ENCODE measurements around the gene IQGAP3.
A peak's percentile ranks its signal among the peaks of the same experiment; 100 is the strongest.

The IQGAP3 gene

DNA sequence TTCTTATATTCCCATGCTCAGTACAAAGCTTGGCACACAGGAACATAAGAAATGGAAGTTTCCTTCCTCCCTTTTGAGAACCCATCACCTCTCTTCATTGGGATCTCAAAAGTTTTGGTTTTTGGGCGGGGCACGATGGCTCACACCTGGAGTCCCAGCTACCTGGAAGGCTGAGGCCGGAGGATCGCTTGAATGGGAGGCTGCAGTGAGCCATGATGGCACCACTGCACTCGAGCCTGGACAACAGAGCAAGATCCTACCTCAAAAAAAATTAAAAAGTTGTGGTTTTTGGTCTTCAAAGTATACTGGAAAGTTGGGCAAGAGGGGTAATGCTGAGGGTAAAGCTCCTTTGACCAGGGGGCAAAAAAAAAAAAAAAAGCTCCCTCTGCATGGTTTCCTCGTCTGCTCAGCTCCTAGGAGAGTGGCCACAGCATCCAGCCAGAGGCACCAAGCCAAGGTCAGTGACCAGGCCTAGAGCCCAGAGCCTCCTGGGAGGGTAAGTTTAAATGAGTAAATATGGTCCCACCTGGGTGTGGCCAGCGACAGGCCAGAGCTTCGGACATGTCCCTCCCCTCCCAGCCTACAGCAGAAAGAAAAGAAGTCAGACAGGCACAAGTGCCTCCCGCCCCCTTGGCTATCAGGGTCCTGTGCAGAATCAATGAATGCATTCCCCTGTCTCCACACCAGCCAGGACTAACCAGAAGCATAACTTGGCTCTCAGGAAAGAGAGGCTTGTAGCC, 76.8 kb downstream of the IQGAP3 start:
- peaks cover 61% of the 10 kb centered on the region for H3K4me1 ChIP-seq (ENCODE audit: control insufficient read depth, insufficient read depth, low read length, poor library complexity, severe bottlenecking)
- 93 to 98% methylated on average over 5 to 8 of the region's 9 CpGs for WGBS, 2 experiments (ENCODE audit: insufficient coverage in 2 of 2)
- no peak overlapping the region for H3K27ac ChIP-seq (ENCODE audit: low read depth, low read length, severe bottlenecking)

DNA sequence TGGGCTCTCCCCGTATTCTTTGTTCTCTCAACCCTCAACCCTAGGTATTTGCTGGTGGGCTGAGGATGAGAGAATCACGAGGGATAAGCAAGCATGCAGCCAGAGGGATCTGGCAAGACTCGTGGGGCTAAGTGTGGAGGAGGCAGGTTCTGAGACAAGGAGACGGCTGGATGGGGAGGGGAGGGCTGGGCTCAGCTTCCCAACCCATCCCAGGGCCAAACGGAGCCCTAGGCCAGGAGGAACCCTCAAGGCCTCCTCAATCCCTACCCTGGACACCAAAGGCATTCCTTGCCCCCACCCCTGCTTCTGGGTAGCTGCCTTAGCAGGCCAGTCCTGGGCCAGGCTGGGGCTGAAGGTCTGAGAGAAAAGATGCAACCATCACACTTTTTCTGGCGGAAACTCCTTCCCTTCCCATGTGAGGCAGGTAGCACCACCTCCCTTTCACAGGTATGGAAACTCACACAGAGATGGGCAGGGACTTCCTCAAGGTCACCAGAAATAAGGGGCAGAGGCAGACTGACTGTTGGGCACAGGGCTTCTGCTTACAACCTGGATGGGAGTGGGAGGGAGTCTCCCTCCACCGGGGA, 78.0 kb downstream of the IQGAP3 start:
- 70 to 79% methylated on average over 3 to 6 of the region's 7 CpGs for WGBS, 2 experiments (ENCODE audit: insufficient coverage in 2 of 2)
- Histone ChIP-seq H3K4me3 (ENCODE audit: extremely low read depth, insufficient read depth, low read length, poor library complexity, severe bottlenecking) (no peak overlapping the region), H3K27ac (ENCODE audit: low read depth, low read length, severe bottlenecking) (no peak overlapping the region), H3K9me3 (ENCODE audit: control insufficient read depth, low read length) (no peaks in the 10 kb centered on the region), H3K36me3 (ENCODE audit: control insufficient read depth, insufficient read depth, low read length) (peaks cover 22% of the 10 kb centered on the region), H3K4me1 (ENCODE audit: control insufficient read depth, insufficient read depth, low read length, poor library complexity, severe bottlenecking) (peaks cover 72% of the 10 kb centered on the region)

More for the DNA sequence above, 76.8 kb downstream of the IQGAP3 start:
- H3K4me3 ChIP-seq (ENCODE audit: extremely low read depth, insufficient read depth, low read length, poor library complexity, severe bottlenecking): no peak overlapping the region
- H3K36me3 ChIP-seq (ENCODE audit: control insufficient read depth, insufficient read depth, low read length): peaks cover 22% of the 10 kb centered on the region
- H3K9me3 ChIP-seq (ENCODE audit: control insufficient read depth, low read length): no peaks in the 10 kb centered on the region

DNA sequence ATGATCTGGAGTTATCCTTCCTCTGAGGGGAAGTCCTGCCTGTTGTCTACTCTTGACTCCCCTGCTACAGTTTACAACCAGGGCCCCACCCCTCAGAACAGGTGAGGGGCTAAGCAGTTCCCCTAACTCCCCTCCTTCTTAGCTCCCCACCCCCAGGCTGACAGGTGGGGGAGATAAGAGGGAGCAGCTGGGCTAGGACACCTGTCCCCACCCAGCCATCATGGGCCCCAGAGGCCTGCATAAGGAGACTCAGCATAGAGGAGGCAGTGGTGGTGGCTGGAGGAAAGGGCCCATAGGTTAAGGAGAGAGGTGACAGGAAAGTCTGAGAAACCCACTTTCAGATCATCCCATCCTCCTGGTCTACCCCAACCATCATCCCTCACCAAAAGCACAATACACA, 78.6 kb downstream of the IQGAP3 start:
- peaks cover 77% of the 10 kb centered on the region for H3K4me1 ChIP-seq (ENCODE audit: control insufficient read depth, insufficient read depth, low read length, poor library complexity, severe bottlenecking)
- H3K9me3 ChIP-seq (ENCODE audit: control insufficient read depth, low read length): no peaks in the 10 kb centered on the region
- peaks cover 23% of the 10 kb centered on the region for H3K36me3 ChIP-seq (ENCODE audit: control insufficient read depth, insufficient read depth, low read length)
- H3K27ac ChIP-seq (ENCODE audit: low read depth, low read length, severe bottlenecking): no peak overlapping the region
- H3K4me3 ChIP-seq (ENCODE audit: extremely low read depth, insufficient read depth, low read length, poor library complexity, severe bottlenecking): no peak overlapping the region

DNA sequence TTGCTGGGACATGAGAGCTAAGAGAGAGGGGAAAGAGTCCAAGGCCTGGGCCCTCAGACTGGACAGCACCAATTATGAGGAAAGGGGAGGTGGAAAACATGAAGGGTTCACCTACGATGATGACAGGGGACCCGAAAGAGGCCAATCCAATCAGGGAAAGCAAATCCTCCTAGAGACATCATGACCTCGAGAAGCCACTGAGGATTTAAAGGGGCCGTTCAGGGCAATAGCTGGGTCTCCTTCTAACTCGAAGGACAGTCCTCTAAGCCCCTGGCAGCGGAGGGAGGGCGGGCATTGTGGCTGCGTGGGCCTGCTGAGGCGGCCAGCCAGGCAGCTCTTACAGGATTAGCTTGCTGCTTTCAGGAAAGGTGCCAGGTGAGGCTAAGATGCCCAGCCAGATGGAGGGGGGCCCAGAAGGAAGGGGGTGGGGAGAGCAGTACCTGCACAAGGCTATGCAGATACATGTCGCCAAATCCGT, 79.2 kb downstream of the IQGAP3 start:
- peak overlapping the region; percentile 13 for H3K27ac ChIP-seq (ENCODE audit: low read depth, low read length, severe bottlenecking)
- H3K4me3 ChIP-seq (ENCODE audit: extremely low read depth, insufficient read depth, low read length, poor library complexity, severe bottlenecking): no peak overlapping the region
- peaks cover 80% of the 10 kb centered on the region for H3K4me1 ChIP-seq (ENCODE audit: control insufficient read depth, insufficient read depth, low read length, poor library complexity, severe bottlenecking)
- 76 to 84% methylated on average over 9 to 11 of the region's 11 CpGs for WGBS, 2 experiments (ENCODE audit: insufficient coverage in 2 of 2)
- H3K9me3 ChIP-seq (ENCODE audit: control insufficient read depth, low read length): no peaks in the 10 kb centered on the region
- H3K36me3 ChIP-seq (ENCODE audit: control insufficient read depth, insufficient read depth, low read length): peaks cover 28% of the 10 kb centered on the region

DNA sequence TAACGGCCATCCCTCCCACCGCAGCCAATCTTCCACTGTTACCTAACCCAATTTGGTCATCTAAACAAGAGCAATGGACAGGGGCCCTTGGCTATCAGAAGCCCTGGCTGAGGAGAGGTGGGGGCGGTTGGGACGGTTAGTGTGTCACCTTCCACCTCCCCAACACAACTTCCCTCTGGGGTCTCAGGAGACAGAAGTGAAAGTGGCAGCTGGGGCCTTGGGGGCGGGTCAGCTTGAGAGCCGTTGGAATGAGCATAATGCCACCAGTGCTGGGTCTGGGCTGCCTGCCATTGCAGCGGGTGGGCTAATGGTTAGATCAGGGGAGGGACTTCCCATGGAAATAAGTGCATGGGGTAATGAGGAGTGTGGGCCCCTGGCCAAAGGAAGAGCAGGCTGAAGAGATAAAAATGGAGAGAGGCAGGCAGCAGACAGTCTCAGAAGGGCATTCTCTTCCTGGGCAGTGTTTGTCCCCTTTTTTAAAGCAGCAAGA, 79.7 kb downstream of the IQGAP3 start:
- WGBS, 2 experiments (ENCODE audit: insufficient coverage in 2 of 2): 57 to 76% methylated on average over 1 to 2 of the region's 7 CpGs
- Histone ChIP-seq H3K4me3 (ENCODE audit: extremely low read depth, insufficient read depth, low read length, poor library complexity, severe bottlenecking) (no peak overlapping the region), H3K36me3 (ENCODE audit: control insufficient read depth, insufficient read depth, low read length) (peaks cover 32% of the 10 kb centered on the region), H3K4me1 (ENCODE audit: control insufficient read depth, insufficient read depth, low read length, poor library complexity, severe bottlenecking) (peaks cover 76% of the 10 kb centered on the region), H3K9me3 (ENCODE audit: control insufficient read depth, low read length) (no peaks in the 10 kb centered on the region), H3K27ac (ENCODE audit: low read depth, low read length, severe bottlenecking) (peak overlapping the region; percentile 13)

DNA sequence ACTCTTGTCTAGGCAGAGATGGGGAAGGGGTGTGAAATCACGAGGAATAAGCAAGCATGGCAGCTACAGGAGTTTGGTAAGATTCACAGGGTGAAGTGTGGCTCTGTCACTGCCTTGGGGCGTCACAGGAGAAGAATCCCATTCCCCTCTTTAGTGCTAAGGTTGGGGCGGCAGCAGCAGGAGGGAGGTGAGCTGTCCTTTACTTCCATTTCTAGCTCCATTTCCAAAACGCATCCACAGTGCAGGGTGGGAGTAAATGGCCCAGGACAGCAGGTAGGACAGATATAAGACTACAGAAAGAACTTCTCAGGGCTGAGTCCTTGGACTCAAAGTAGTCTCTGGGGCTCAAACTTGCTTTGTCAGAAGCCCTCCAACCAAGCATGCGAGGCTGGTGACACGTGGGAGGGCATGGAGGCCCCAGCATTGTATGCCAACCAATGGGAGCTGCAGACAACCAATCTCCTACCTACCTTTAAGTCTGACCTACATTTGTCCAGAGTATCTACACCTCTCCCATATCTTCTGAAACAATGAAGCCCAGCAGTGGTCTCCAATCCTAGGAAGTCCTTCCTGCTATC, 80.3 kb downstream of the IQGAP3 start:
- Histone ChIP-seq H3K9me3 (ENCODE audit: control insufficient read depth, low read length) (no peaks in the 10 kb centered on the region), H3K27ac (ENCODE audit: low read depth, low read length, severe bottlenecking) (no peak overlapping the region), H3K36me3 (ENCODE audit: control insufficient read depth, insufficient read depth, low read length) (peaks cover 32% of the 10 kb centered on the region), H3K4me1 (ENCODE audit: control insufficient read depth, insufficient read depth, low read length, poor library complexity, severe bottlenecking) (peaks cover 71% of the 10 kb centered on the region), H3K4me3 (ENCODE audit: extremely low read depth, insufficient read depth, low read length, poor library complexity, severe bottlenecking) (no peak overlapping the region)
- 71 to 87% methylated on average over 2 to 3 of the region's 6 CpGs for WGBS, 2 experiments (ENCODE audit: insufficient coverage in 2 of 2)

DNA sequence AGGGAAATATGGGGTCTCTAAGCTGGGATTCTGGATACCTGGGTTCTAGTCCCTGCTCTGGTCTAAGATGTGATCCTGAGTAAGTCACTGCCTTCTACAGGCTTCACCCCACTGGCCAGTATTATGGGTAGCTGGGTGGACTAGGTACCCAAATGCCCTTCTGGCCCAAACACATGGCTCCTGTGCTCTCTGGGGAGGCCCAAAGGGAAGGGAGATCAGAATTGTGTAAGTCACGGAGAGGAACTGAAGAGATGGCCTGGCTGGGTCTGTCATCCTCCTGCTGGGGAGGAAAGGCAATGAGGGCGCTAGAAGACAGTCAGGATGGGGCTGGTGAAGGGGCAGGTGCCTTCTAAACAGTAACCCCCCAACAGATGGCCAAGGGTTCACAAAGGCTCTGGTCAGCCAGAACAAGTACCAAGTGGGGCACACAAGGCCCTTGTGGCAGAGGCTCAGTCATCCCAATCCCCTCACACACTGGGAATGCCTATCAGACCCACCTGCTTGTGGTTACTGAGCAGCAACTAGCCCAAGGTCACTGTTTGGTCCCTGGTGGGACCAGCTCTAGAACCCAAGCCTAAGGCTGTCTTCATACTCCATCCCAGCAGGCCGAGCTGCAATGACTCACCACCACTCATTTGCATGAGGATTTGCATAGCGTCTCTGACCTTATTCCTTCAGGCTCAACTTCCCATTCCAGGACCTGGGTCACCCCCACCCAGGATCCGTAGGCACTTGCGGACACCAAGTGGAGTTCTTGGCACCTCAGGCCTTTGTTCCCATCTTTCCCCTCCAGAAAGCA, 81.0 kb downstream of the IQGAP3 start:
- no peaks in the 10 kb centered on the region for H3K9me3 ChIP-seq (ENCODE audit: control insufficient read depth, low read length)
- peaks cover 27% of the 10 kb centered on the region for H3K36me3 ChIP-seq (ENCODE audit: control insufficient read depth, insufficient read depth, low read length)
- 88 to 94% methylated on average over 4 to 6 of the region's 6 CpGs for WGBS, 2 experiments (ENCODE audit: insufficient coverage in 2 of 2)
- peak overlapping the region; percentile 51 for H3K27ac ChIP-seq (ENCODE audit: low read depth, low read length, severe bottlenecking)
- peak overlapping the region; percentile 0 for H3K4me3 ChIP-seq (ENCODE audit: extremely low read depth, insufficient read depth, low read length, poor library complexity, severe bottlenecking)
- peaks cover 63% of the 10 kb centered on the region for H3K4me1 ChIP-seq (ENCODE audit: control insufficient read depth, insufficient read depth, low read length, poor library complexity, severe bottlenecking)

DNA sequence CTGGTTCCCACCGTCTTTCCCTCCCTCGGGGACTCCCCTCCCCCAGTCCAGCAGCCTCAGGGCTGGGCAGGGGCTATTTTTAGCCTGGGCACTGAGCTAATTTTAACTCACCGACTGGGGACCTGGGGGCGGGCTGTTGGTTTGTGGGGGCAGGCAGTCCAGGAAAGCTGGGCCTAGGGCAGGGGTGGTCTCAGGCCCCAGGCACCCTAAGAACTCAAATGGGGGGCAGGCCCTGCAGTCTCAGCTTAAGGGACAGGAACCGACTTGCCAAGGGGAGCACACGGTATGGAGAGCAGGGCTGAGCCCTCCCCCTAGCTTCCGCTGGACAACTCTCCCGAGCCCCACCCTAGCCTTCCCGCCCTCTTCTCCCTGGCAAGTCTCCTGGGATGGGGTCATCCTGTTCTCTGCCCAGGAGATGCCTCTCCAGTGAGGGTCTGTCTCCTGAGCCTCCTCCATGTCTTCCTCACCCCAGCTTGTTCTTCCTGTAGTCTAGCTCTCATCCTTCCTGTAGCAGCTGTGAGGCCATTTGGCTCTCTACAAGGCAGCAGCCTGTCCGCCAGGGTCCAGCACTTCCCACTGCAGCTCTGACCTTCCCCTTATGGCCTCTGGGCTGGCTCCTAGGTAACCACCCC, 81.8 kb downstream of the IQGAP3 start:
- Histone ChIP-seq H3K27ac (ENCODE audit: low read depth, low read length, severe bottlenecking) (peak overlapping the region; percentile 53), H3K4me3 (ENCODE audit: extremely low read depth, insufficient read depth, low read length, poor library complexity, severe bottlenecking) (peak overlapping the region; percentile 23), H3K36me3 (ENCODE audit: control insufficient read depth, insufficient read depth, low read length) (peaks cover 27% of the 10 kb centered on the region), H3K4me1 (ENCODE audit: control insufficient read depth, insufficient read depth, low read length, poor library complexity, severe bottlenecking) (peaks cover 56% of the 10 kb centered on the region), H3K9me3 (ENCODE audit: control insufficient read depth, low read length) (no peaks in the 10 kb centered on the region)
- WGBS, 2 experiments (ENCODE audit: insufficient coverage in 2 of 2): 5 to 10% methylated on average over 7 to 8 of the region's 10 CpGs

DNA sequence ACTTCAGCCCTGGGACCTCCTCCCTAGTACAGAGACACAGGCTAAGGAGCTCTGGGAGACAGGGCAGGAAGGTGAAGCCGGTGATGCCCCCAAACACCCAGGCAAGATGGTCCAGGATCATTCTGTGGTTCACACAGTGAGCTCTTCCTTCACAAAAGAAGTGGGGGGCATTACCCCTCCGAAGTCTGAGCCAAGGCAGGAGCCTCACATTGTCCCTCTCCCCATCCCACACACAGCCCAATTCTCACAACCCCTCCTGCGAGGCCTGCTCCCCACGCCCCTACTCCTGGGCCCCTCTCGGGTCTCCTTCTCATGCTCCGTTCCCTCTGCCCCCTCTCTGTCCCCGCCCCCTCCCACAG, 82.5 kb downstream of the IQGAP3 start:
- 35 to 38% methylated on average over 6 to 7 of the region's 7 CpGs for WGBS, 2 experiments (ENCODE audit: insufficient coverage in 2 of 2)
- H3K36me3 ChIP-seq (ENCODE audit: control insufficient read depth, insufficient read depth, low read length): peaks cover 22% of the 10 kb centered on the region
- no peaks in the 10 kb centered on the region for H3K9me3 ChIP-seq (ENCODE audit: control insufficient read depth, low read length)
- peak overlapping the region; percentile 23 for H3K4me3 ChIP-seq (ENCODE audit: extremely low read depth, insufficient read depth, low read length, poor library complexity, severe bottlenecking)
- H3K27ac ChIP-seq (ENCODE audit: low read depth, low read length, severe bottlenecking): peak overlapping the region; percentile 53
- peaks cover 56% of the 10 kb centered on the region for H3K4me1 ChIP-seq (ENCODE audit: control insufficient read depth, insufficient read depth, low read length, poor library complexity, severe bottlenecking)
